GM10248 (cell line): ENCODE data around the gene PITPNB.

Source experiments
- CTCF ChIA-PET: fragments of 300-600 bp; sonication (Branson Sonifier 250); formaldehyde crosslinking; extraction: SDS; loops from one replicate; lab custom pipeline; 2021; ENCODE audit warnings: antibody characterized with exemption; lab: Yijun Ruan, JAX
- POLR2A ChIA-PET: fragments of 350-650 bp; sonication (Branson Sonifier 250); formaldehyde crosslinking; extraction: SDS; loops from one replicate; lab custom pipeline; 2020; ENCODE audit warnings: antibody characterized with exemption; lab: Yijun Ruan, JAX
- DNase-seq: peaks from one replicate; pipeline ENCODE4 v3.0.0; 2012; ENCODE audit errors: extremely low spot score
- TF ChIP-seq, protein P1 (sequence below): IDR thresholded peaks from 2 replicates; pipeline ENCODE4 v1.5.1; 2012; ENCODE audit warnings: mild to moderate bottlenecking, low read depth; ENCODE audit errors: extremely low read depth, missing control alignments, control extremely low read depth

Gene PITPNB

DNA sequence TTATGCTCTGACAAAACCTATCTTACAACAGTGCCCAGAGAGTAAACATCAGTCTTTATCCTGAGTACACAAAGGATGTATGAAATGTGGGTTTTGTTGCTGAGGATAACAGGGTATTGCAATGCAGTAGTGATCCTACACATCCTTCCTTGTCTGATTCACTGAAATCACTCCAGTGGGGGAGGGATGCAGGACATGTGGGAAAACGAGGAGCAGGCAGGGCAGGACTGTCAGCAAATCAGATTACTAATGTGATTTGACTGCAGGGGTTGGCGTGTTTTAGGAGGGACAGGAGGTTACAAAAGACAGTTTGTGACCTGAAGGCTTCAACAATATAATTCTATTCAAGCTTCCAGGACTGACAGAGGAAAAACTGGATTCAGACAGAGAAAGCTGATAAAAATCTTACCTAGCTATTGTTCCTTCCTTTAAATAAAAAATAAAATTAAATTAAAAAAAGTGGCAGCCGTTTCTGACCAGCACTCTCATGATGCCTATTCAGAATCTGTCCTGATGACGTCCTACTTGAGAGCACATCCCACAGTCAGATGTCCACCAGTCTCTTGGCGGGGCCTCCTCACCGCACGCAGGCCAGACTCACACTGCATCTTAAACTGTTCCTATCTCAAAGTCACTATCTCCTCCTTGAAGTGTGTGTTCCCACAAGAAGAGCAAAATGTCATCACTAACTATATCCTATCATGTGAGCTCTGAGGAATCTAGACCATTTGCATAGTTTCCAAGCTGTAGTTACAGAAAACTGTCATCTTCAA is 66.9 kb downstream of the PITPNB start:
- TF ChIP-seq, protein P1, sequence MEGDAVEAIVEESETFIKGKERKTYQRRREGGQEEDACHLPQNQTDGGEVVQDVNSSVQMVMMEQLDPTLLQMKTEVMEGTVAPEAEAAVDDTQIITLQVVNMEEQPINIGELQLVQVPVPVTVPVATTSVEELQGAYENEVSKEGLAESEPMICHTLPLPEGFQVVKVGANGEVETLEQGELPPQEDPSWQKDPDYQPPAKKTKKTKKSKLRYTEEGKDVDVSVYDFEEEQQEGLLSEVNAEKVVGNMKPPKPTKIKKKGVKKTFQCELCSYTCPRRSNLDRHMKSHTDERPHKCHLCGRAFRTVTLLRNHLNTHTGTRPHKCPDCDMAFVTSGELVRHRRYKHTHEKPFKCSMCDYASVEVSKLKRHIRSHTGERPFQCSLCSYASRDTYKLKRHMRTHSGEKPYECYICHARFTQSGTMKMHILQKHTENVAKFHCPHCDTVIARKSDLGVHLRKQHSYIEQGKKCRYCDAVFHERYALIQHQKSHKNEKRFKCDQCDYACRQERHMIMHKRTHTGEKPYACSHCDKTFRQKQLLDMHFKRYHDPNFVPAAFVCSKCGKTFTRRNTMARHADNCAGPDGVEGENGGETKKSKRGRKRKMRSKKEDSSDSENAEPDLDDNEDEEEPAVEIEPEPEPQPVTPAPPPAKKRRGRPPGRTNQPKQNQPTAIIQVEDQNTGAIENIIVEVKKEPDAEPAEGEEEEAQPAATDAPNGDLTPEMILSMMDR = no peak
- ChIA-PET CTCF (interaction anchor here (3.8 kb wide), 1 partner anchor 28 kb away, joined by 14 read pairs; no protein-coding TSS in a partner anchor), POLR2A (no interaction called here)
- DNase-seq = no peak

DNA sequence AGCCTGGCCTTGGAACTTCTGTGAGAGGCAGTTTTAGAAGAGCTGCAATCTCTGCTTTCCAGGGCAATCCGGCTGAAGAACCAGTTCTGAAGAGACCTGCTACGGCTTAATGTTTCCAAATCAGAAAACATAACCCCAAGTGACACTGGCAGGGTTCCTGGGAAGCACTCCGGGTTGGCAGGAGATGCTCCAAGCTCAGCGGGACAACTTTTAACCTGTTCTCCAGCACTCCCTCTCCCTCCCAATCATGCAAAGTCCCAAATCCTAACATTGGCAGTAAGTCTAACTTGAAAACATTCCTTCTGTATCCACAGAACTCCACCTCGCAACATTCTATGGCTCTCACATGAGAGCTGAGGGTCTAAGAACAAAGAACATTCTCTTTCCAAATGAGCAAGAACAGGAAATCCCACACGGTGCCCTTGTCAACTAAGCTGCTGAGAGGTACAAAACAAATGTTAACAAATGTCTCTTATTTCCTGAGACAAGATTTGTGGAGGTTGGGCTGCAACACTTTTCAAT is 69.0 kb downstream of the PITPNB start:
- DNase-seq = no peak
- POLR2A ChIA-PET = no interaction called here
- CTCF ChIA-PET = interaction anchor here (3.8 kb wide), 1 partner anchor 30 kb away, joined by 14 read pairs; no protein-coding TSS in a partner anchor
- TF ChIP-seq, protein P1 = no peak

DNA sequence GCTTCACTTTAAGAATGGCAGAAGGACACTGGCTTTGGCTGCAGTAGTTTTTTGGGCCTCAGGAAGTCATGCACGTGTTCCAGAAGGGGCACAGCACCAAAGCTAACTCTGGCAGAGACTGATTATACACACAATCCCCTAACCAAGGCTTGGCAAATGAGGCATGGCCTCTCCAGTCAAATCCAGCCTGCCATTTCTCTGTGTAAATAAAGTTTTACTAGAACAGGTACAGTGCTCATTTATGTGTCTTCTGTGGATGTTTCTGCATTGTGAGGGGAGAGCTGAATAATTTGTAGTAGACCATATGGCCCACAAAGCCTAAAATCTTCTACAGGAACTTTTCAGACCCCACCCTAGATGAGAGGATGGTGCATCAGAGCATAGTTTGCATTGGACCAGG is 71.1 kb downstream of the PITPNB start:
- POLR2A ChIA-PET = no interaction called here
- CTCF ChIA-PET = interaction anchor here (1.3 to 1.4 kb wide), 2 partner anchors 32 to 1020 kb away, joined by 3 read pairs; no protein-coding TSS in a partner anchor
- no peak for DNase-seq
- TF ChIP-seq, protein P1 = no peak

DNA sequence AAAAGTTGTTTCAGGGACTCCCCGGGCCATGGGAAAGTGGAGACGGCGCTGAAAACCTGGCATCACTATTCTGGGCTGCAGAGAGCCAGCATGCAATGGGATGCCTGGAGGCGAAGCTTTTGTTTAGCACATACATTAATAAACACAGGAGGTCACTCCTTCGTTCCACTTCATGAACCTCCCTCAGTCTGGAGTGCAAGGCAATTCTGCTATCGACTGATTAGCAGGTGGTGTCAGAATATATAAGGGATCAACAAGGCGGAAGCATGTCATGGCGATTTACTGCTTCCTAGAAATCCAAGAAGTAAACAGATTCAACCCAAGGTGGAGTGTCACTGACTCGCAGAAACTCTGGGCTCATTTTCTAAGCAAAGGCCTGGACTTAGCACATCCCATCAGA is 72.1 kb downstream of the PITPNB start:
- POLR2A ChIA-PET = no interaction called here
- TF ChIP-seq, protein P1 = no peak
- no peak for DNase-seq
- CTCF ChIA-PET = no interaction called here

DNA sequence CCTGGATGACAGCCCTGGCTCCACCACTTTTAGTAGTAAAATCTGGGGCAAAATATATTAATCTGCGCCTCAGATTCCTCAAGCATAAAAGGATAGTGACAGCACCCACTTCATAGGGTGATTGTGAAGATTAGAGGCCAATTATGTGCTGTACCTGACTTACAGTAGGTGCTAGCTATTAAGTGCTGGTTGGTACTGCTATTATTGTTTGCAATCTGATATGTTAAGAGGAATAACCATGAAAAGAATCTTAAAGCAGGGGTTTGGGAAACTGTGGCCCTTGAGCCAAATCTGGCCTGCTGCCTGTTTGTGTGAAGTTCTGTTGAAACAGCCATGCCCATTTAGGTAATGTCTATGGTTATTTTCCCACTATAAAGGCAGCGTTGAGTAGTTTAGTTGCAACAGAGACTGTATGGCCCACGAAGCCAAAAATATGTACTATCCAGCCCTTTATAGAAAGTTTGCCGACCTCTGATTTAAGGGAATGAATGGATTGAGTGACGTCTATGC is 72.8 kb downstream of the PITPNB start:
- TF ChIP-seq, protein P1 = no peak
- ChIA-PET POLR2A (no interaction called here), CTCF (no interaction called here)
- no peak for DNase-seq

DNA sequence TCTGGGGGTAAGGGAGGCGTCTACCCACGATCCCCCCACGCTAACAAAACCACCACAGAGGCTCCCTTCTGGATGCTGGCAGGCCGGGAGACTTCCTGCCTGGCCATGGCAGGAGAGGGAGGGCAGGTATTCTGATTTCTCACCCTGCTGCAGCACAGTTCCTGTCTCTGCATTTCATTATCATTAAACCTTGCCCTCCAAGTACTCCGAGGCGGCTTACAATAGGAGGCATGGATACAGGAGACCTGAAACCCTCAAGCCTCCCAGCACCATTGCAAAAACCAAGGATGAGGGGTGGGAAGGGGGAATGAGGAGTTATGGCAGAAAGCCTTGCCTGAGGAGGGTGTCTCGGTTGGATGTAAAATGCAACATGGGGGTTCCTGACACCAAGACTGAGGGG is 73.4 kb downstream of the PITPNB start:
- CTCF ChIA-PET = no interaction called here

More for the DNA sequence above, 73.4 kb downstream of the PITPNB start:
- no peak for DNase-seq
- POLR2A ChIA-PET = no interaction called here
- TF ChIP-seq, protein P1 = no peak
